HG02852 (cell line): Measurements from ENCODE around the gene TYMS.
"Not testable (repeated sequence)": the region's sequence is repeated elsewhere in the genome, so short reads cannot be mapped to it uniquely, and the experiment has no call there.

Experiments
- ATAC-seq: cut with Tn5 transposase; IDR thresholded peaks from one replicate; pipeline ENCODE4 v1.9.1; 2021; ENCODE audit warnings: mild to moderate bottlenecking, moderate library complexity; ENCODE audit not compliant: unreplicated experiment

TYMS gene

GRCh38 chr18:676736-677135 is 19.3 kb downstream of the TYMS start:
- ATAC-seq = no peak

GRCh38 chr18:677145-677544 is 19.7 kb downstream of the TYMS start:
- ATAC-seq = no peak

- ATAC-seq = no peak
These were observed 20.5 kb downstream of the TYMS start for GRCh38 chr18:677951-678381.

- ATAC-seq = no peak
These were observed 21.2 kb downstream of the TYMS start for GRCh38 chr18:678482-679182.

GRCh38 chr18:679516-679915 is 22.1 kb downstream of the TYMS start:
- no peak for ATAC-seq

GRCh38 chr18:680392-680791 is 22.9 kb downstream of the TYMS start:
- no peak for ATAC-seq

- peak; percentile 46 for ATAC-seq
These were observed 24.5 kb downstream of the TYMS start for GRCh38 chr18:681985-682384.

- ATAC-seq = not testable (repeated sequence)
These were observed 25.0 kb downstream of the TYMS start for GRCh38 chr18:682416-682815.

GRCh38 chr18:682833-683232 is 25.4 kb downstream of the TYMS start:
- no peak for ATAC-seq

GRCh38 chr18:683531-683930 is 26.1 kb downstream of the TYMS start:
- no peak for ATAC-seq

- ATAC-seq = no peak
These were observed 28.0 kb downstream of the TYMS start for GRCh38 chr18:685438-685837.

GRCh38 chr18:686339-687111 is 29.1 kb downstream of the TYMS start:
- no peak for ATAC-seq

- ATAC-seq = no peak
These were observed 30.9 kb downstream of the TYMS start for GRCh38 chr18:688323-688722.

- no peak for ATAC-seq
These were observed 35.4 kb downstream of the TYMS start for GRCh38 chr18:692824-693223.

GRCh38 chr18:693466-694187 is 36.2 kb downstream of the TYMS start:
- ATAC-seq = no peak

- no peak for ATAC-seq
These were observed 39.6 kb downstream of the TYMS start for GRCh38 chr18:697012-697411.

GRCh38 chr18:697800-698199 is 40.3 kb downstream of the TYMS start:
- ATAC-seq = no peak

- ATAC-seq = no peak
These were observed 45.9 kb downstream of the TYMS start for GRCh38 chr18:703213-703967.

- ATAC-seq = no peak
These were observed 49.0 kb downstream of the TYMS start for GRCh38 chr18:706405-706804.

GRCh38 chr18:708096-708495 is 50.6 kb downstream of the TYMS start:
- no peak for ATAC-seq

- no peak for ATAC-seq
These were observed 52.3 kb downstream of the TYMS start for GRCh38 chr18:709771-710170.
